Esophagus muscularis mucosa (tissue), 3 donors: Measurements from ENCODE around the gene RFXANK.

Experiments
- CTCF ChIP-seq, 3 experiments: fragments of 200-600 bp in 2 of 3; fragments of 450-650 bp in 1 of 3; sonication (generic) in 2 of 3; IDR thresholded peaks; one replicate each; pipeline ENCODE4 v1.5.1; 2017 to 2019; ENCODE audit warnings: antibody characterized with exemption in 3 of 3, mild to moderate bottlenecking in 2 of 3, moderate library complexity in 1 of 3
- POLR2A ChIP-seq: fragments of 450-650 bp; IDR thresholded peaks from one replicate; pipeline ENCODE4 v1.6.1; 2017; ENCODE audit warnings: antibody characterized with exemption, moderate library complexity, mild to moderate bottlenecking, low read depth

GRCh38 chr19:19155495-19156219, 36.4 kb upstream of the RFXANK start:
- TF ChIP-seq CTCF (IDR thresholded peaks at IDR 0.05) (no peak), POLR2A (no peak)
